GM12864 (cell line): Measurements from ENCODE around the gene DOK3.

ENCODE experiments used
- DNase-seq: peaks from one replicate; pipeline ENCODE4 v3.0.0-alpha.2; 2011; ENCODE audit warnings: low read depth
- H3K4me3 ChIP-seq: 2 replicates; pipeline ENCODE4 v1.5.1; 2011; ENCODE audit warnings: mild to moderate bottlenecking, low read depth, low read length, control low read depth
- TF ChIP-seq, protein P1 (sequence below): IDR thresholded peaks from 2 replicates; pipeline ENCODE4 v1.5.1; 2011; ENCODE audit warnings: low read depth, mild to moderate bottlenecking, moderate library complexity, low read length, control low read depth, inconsistent platforms; ENCODE audit errors: missing control alignments

Gene DOK3

DNA sequence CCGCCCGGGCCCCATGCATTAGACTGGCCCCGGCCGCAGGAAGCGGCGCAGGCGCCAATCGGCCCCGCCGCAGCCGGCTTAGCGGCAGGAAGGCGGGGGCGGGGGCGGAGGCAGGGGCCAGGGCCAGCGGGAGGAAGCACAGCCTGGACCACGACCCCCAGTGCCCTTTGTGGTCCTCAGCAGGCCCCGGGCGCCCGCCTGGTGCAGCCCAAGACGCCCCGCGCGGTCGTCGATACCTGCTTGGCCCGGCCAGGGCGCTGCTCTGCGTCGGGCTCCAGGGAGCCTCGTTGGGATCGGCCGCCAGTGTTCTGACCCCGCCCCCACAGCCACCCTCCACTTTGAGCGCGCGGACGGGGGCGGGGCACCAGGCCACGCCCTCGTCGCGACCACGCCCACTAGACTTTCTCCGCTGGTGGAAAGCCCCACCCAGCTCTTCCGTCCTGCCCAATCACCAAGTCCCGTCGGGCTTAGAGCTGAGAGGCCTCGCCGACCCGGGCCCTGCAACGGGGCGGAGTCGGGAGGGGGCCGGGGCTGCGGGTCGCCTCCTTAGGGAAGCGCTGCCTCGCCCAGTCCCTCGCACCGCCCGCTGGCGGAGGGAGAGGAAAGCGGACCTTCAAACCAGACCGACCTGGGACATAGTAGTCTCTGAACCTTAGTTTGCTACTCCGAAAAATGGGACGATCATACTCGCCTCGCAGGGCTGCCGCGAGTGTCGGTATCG is 12.2 kb downstream of the DOK3 start, which contains the start of gene PDLIM7:
TSS of gene PDLIM7 (minus strand) at position 313 of the 721 bp plus-strand sequence. CDS start 1,092 bp downstream, outside the sequence.
- DNase-seq, result peak; percentile 79
- peak within 1 kb of the TSS; percentile 74 for H3K4me3 ChIP-seq
- TF ChIP-seq, protein P1, sequence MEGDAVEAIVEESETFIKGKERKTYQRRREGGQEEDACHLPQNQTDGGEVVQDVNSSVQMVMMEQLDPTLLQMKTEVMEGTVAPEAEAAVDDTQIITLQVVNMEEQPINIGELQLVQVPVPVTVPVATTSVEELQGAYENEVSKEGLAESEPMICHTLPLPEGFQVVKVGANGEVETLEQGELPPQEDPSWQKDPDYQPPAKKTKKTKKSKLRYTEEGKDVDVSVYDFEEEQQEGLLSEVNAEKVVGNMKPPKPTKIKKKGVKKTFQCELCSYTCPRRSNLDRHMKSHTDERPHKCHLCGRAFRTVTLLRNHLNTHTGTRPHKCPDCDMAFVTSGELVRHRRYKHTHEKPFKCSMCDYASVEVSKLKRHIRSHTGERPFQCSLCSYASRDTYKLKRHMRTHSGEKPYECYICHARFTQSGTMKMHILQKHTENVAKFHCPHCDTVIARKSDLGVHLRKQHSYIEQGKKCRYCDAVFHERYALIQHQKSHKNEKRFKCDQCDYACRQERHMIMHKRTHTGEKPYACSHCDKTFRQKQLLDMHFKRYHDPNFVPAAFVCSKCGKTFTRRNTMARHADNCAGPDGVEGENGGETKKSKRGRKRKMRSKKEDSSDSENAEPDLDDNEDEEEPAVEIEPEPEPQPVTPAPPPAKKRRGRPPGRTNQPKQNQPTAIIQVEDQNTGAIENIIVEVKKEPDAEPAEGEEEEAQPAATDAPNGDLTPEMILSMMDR, result no peak

GRCh38 chr5:177496727-177497291 is 12.8 kb downstream of the DOK3 start:
- no peak for DNase-seq
- H3K4me3 ChIP-seq, result peak overlapping the region; percentile 74
- TF ChIP-seq, protein P1, result no peak

GRCh38 chr5:177496070-177496726 is 13.4 kb downstream of the DOK3 start:
- peak overlapping the region; percentile 74 for H3K4me3 ChIP-seq
- TF ChIP-seq, protein P1, result peak; percentile 43
- DNase-seq, result no peak

- DNase-seq, result no peak
- H3K4me3 ChIP-seq, result no peak overlapping the region
- TF ChIP-seq, protein P1, result no peak
Measured at GRCh38 chr5:177495243-177496060, 14.2 kb downstream of the DOK3 start.

GRCh38 chr5:177494346-177495195 is 15.1 kb downstream of the DOK3 start:
- no peak for DNase-seq
- H3K4me3 ChIP-seq, result no peak overlapping the region
- TF ChIP-seq, protein P1, result no peak
